ENCODE data around the gene PLEKHA5.
"Not testable (repeated sequence)": the region's sequence is repeated elsewhere in the genome, so short reads cannot be mapped to it uniquely, and the experiment has no call there.

PLEKHA5 gene, protein sequence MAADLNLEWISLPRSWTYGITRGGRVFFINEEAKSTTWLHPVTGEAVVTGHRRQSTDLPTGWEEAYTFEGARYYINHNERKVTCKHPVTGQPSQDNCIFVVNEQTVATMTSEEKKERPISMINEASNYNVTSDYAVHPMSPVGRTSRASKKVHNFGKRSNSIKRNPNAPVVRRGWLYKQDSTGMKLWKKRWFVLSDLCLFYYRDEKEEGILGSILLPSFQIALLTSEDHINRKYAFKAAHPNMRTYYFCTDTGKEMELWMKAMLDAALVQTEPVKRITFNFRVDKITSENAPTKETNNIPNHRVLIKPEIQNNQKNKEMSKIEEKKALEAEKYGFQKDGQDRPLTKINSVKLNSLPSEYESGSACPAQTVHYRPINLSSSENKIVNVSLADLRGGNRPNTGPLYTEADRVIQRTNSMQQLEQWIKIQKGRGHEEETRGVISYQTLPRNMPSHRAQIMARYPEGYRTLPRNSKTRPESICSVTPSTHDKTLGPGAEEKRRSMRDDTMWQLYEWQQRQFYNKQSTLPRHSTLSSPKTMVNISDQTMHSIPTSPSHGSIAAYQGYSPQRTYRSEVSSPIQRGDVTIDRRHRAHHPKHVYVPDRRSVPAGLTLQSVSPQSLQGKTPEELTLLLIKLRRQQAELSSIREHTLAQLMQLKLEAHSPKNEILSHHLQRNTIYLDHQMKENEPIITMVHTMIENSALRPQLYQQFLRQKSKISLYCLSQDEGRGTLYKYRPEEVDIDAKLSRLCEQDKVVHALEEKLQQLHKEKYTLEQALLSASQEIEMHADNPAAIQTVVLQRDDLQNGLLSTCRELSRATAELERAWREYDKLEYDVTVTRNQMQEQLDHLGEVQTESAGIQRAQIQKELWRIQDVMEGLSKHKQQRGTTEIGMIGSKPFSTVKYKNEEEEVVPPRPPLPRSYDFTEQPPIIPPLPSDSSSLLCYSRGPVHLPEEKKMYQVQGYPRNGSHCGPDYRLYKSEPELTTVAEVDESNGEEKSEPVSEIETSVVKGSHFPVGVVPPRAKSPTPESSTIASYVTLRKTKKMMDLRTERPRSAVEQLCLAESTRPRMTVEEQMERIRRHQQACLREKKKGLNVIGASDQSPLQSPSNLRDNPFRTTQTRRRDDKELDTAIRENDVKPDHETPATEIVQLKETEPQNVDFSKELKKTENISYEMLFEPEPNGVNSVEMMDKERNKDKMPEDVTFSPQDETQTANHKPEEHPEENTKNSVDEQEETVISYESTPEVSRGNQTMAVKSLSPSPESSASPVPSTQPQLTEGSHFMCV

DNA sequence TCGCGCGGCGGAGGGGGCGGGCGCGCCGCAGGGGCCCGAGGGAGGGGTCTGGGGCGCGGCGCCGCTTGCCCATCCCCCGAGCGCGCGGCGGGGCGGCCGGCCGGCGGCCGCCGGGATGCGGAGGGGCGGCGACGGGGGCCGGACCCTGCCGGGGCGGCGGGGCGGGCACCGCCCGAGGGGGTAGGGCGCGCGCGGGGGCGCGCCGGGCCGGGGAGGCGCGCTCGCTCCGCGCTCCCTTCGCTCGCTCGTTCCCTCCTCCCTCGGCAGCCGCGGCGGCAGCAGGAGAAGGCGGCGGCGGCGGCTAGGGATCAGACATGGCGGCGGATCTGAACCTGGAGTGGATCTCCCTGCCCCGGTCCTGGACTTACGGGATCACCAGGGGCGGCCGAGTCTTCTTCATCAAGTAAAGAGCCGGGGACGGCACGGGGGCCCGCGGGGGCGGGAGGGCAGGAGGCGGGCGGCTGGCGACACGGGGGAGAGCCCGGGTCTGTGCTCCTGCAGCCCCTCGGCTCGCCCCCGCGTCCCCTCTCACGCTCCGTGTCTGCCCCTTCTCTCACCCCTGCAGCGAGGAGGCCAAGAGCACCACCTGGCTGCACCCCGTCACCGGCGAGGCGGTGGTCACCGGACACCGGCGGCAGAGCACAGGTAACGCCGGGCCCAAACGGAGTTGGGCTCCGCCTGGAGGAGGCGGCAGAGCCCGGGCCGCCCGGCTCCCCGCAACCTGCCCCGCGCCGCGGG, at the start of gene PLEKHA5:
Gene PLEKHA5 (plus strand): TSS at position 248 of the 738 bp plus-strand sequence. CDS start 67 bp downstream, at position 315.
- peak in 1 of 2 experiments; percentile 14 for DNase-seq

GRCh38 chr12:19080918-19081317, 48.6 kb upstream of the PLEKHA5 start:
- no peak for DNase-seq

DNA sequence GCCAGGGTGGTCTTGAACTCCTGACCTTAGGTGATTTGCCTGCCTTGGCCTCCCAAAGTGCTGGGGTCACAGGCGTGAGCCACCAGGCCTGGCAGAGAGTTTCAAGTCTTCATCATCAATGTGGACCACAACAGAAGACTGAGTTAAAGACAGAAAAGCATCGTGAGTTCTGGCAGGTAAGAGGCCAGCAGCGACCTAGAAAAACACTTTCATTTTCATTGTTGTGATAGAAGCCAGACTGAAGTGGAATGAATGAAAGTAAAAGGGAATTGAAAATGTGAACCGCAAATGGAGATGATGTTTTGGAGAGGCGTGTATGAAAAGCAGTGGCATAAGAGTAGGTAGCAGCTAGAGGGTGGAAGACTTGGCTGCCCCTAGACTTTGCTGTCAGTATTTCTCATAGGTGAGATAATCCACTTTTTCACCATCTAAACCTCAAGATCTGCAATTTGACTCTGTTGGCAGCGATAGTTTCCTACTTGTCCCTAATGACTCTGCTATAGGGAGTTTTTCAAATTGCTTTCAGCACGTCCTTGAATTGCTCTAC, 47.1 kb upstream of the PLEKHA5 start:
- no peak for DNase-seq

GRCh38 chr12:19084547-19084946, 45.0 kb upstream of the PLEKHA5 start:
- no peak for DNase-seq

DNA sequence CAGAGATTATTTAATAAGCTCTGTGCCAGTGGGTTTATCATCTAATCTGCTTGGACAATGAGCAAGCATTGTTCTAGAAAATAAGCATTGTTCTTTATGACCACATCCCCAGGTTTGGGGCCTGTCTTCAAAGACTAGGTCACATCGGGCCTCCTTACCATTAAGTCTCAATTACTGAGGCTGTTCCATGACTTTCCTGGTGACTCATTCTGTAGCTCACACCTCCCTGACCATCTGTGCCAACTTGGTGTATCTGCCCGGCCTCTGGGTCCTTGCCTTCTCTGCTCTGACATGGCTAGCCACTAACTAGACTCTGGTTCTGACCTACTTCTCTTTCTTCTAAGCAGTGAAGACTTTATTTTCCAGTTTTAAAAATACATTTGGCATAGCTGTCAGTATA, 44.4 kb upstream of the PLEKHA5 start:
- no peak for DNase-seq

- DNase-seq: no peak
These were observed 40.9 kb upstream of the PLEKHA5 start for GRCh38 chr12:19088606-19089005.

GRCh38 chr12:19092482-19092881, 37.1 kb upstream of the PLEKHA5 start:
- DNase-seq: not testable (repeated sequence)

DNA sequence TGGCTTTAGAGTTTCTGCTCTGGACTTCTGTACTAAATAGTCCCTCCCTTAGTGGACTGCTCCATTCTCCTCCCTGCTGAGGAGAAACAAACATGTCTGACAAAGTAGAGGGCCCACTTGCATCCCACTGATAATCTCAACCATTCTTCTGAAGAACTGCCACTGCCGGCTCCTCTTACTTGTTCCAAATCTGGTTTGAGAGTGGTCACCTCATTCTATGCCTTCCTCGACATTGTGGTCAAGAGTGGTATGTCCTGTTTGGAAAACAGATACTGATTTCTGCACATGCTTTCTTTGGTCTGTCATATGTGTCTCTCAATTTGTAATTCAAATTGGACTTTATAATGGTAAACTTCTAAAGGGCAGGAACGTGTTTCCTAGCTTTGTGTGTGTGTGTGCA, 36.3 kb upstream of the PLEKHA5 start:
- no peak for DNase-seq

- DNase-seq: no peak
These were observed 34.2 kb upstream of the PLEKHA5 start for GRCh38 chr12:19095331-19095730.

DNA sequence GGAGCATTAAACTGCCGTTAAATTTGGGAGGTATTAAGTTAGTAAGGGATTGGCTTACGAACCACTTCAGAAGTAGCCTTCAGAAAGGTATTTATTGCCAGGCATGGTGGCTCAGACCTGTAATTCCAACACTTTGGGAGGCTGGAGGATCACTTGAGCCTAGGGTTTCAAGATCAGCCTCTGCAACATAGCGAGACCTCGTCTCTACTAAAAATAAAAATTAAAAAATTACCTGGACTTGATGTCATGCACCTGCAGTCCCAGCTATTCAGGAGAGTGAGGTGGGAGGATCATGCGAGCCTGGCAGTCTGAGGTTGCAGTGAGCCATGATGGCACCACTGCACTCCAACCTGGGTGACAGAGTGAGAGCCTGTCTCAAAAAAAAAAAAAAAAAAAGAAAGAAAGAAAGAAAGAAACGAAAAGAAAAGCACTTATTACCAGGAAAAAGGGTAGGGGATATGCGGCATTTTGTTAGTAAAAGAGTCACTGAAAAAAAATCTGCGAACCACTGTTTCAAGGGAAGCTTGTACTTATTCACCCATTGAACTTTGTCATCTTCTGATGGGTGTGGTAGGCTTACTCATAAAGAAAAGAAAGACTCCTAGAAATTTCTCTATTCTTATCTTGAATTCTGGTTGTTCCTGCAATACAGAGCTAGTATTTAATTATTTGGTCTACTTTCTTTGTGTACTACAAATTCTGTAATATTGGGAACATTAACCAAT, 33.6 kb upstream of the PLEKHA5 start:
- no peak for DNase-seq

DNA sequence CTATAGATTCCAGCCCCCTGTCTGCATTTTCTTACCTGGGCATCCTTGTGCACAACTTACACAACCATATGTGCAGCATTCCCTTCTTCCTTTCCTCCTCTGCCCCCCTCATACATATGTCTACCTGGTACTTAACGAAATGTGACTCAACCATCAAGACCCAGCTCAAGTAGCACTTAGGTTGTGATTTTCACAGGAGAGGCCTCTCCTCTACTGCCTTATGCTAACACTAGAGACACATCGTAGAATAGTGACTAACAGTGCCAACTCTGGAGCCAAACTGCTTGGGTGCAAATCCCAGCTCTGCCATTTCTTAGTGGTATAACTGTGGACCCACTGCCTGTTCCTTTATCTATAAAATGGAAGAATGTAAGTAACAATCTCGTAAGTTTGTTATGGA, 24.1 kb upstream of the PLEKHA5 start:
- DNase-seq: no peak

GRCh38 chr12:19107750-19108149, 21.8 kb upstream of the PLEKHA5 start:
- no peak for DNase-seq

DNA sequence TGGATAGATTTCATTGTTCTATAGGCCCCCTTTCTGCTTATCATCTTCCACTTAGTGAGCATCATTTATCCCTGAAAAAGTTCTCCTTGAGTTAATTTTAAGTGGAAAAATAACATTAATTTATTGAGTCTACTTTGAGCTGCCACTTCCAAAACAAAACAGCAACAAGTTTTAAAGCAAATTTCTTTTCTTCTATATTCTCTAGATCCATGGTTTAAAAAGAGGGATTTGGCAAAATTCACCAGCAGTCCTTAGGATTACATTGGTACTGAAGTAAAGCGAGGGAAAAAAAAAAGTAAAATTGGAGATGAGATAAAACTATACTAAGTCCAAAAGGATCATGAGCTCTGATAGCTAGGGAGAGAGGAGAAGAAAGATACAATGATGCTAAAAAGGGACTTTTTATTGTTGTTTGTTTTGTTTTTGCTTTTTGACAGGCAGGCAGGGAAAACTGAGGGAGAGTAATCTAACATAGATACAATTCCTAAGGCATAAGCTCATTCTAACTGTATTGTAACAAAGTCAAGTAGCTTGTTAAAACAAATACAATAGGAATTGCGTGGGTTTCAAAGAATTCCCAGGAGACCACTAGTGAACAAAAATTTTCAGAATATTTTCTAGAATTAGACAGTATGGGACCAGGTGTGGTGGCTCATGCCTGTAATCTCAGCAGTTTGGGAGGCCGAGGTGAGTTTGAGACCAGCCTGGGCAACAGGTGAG, 19.2 kb upstream of the PLEKHA5 start:
- no peak for DNase-seq

- DNase-seq: no peak
These were observed 16.1 kb upstream of the PLEKHA5 start for GRCh38 chr12:19113464-19113863.

- DNase-seq: no peak
These were observed 14.2 kb upstream of the PLEKHA5 start for GRCh38 chr12:19115285-19115684.

DNA sequence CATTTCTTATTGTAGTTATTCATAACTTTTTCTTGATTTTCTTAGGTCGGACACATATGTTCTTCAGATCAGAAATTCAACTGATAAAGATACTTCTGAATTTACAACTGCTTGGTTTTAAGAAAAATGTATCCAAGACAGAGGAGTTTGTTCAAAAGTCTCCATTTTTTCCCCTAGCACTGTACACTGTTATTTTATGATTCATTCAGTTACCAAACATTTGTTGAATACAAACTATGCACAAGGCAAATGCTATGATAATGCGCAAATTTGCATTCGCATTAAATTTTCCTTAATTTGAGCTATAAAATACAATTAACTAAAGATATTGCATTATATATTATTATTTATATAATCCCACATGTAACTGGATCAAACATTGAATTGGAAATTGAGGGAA, 10.1 kb upstream of the PLEKHA5 start:
- DNase-seq: no peak

GRCh38 chr12:19120795-19121194, 8.7 kb upstream of the PLEKHA5 start:
- DNase-seq: no peak

GRCh38 chr12:19121449-19122018, 8.0 kb upstream of the PLEKHA5 start:
- no peak for DNase-seq

- no peak for DNase-seq
These were observed 4.2 kb upstream of the PLEKHA5 start for GRCh38 chr12:19125325-19125724.

DNA sequence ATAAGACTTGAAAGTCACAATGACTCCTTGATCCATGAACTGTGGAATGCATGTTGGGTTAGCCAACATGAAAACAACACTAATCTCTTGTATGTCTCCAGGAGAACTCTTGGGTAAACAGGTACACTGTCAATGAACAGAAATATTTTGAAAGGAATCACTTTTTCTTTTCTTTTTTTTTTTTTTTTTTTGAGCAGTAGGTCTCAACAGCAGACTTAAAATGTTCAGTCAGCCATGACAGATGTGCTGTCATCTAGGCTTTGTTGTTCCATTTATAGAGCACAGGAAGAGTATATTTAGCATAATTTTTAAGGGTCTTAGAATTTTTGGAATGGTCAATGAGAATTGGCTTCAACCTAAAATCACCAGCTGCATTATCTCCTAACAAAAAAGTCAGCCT, 2.3 kb upstream of the PLEKHA5 start:
- no peak for DNase-seq

All from stimulated activated CD4-positive, alpha-beta T cell treated with anti-CD3 and anti-CD28 coated beads, Interleukin-4, amount 100 ng/mL, for 4 hours (primary cell).